Measurements from ENCODE around the gene HDAC3.

Gene HDAC3

GRCh38 chr5:141636413-141637122 lies at the start of gene HDAC3, which contains the start of gene RELL2:
HDAC3 (minus strand) TSS chr5:141636849; CDS start chr5:141636790, 59 bp downstream.
RELL2 (plus strand) TSS chr5:141636997; CDS start chr5:141638226, 1,229 bp downstream.
- Histone ChIP-seq H3K79me2 (ENCODE audit: insufficient read depth, low read length) (peaks cover 46% of the 10 kb centered on the region), H3K9me2 (replicated peaks; ENCODE audit: low read depth, low read length) (no peaks in the 10 kb centered on the region), H4K20me1 (ENCODE audit: insufficient read depth, low read length, poor library complexity, severe bottlenecking) (peaks cover 23% of the 10 kb centered on the region), H3K9ac (ENCODE audit: low read depth, low read length, poor library complexity, severe bottlenecking) (peak within 1 kb of the TSS; percentile 86), H3K4me3 (ENCODE audit: low read length, poor library complexity, severe bottlenecking) (peak within 1 kb of the TSS; percentile 85), H3K4me1 (ENCODE audit: insufficient read depth, low read length, poor library complexity, severe bottlenecking) (peaks cover 43% of the 10 kb centered on the region), H3K27me3 (ENCODE audit: insufficient read depth, low read length, poor library complexity, severe bottlenecking) (no peaks in the 10 kb centered on the region), H3K36me3 (ENCODE audit: insufficient read depth, low read length) (no peaks in the 10 kb centered on the region), H3F3A (ENCODE audit: low read depth) (no peaks in the 10 kb centered on the region), H3K9me3 (ENCODE audit: insufficient read depth, low read depth, low read length) (no peaks in the 10 kb centered on the region), H2AFZ (ENCODE audit: low read length) (peak within 1 kb of the TSS; percentile 87), H3K4me2 (ENCODE audit: low read depth, low read length, poor library complexity, severe bottlenecking) (peak within 1 kb of the TSS; percentile 93)
- TF ChIP-seq CTCF (conservative IDR thresholded peaks at IDR 0.05; ENCODE audit: low read length) (no peak), EZH2phosphoT487 (IDR thresholded peaks at IDR 0.05; ENCODE audit: borderline replicate concordance) (no peak)

- Histone ChIP-seq H3F3A (ENCODE audit: low read depth) (no peaks in the 10 kb centered on the region), H3K4me1 (ENCODE audit: insufficient read depth, low read length, poor library complexity, severe bottlenecking) (peaks cover 21% of the 10 kb centered on the region), H3K36me3 (ENCODE audit: insufficient read depth, low read length) (no peaks in the 10 kb centered on the region), H3K9me2 (replicated peaks; ENCODE audit: low read depth, low read length) (no peaks in the 10 kb centered on the region), H3K4me2 (ENCODE audit: low read depth, low read length, poor library complexity, severe bottlenecking) (no peak overlapping the region), H2AFZ (ENCODE audit: low read length) (no peak overlapping the region), H4K20me1 (ENCODE audit: insufficient read depth, low read length, poor library complexity, severe bottlenecking) (no peaks in the 10 kb centered on the region), H3K27me3 (ENCODE audit: insufficient read depth, low read length, poor library complexity, severe bottlenecking) (no peaks in the 10 kb centered on the region), H3K9me3 (ENCODE audit: insufficient read depth, low read depth, low read length) (no peaks in the 10 kb centered on the region), H3K9ac (ENCODE audit: low read depth, low read length, poor library complexity, severe bottlenecking) (no peak overlapping the region), H3K79me2 (ENCODE audit: insufficient read depth, low read length) (no peaks in the 10 kb centered on the region), H3K4me3 (ENCODE audit: low read length, poor library complexity, severe bottlenecking) (no peak overlapping the region)
- no peak for TF ChIP-seq CTCF (conservative IDR thresholded peaks at IDR 0.05; ENCODE audit: low read length)
- TF ChIP-seq EZH2phosphoT487 (IDR thresholded peaks at IDR 0.05; ENCODE audit: borderline replicate concordance), result no peak
These were observed 48.9 kb upstream of the HDAC3 start for GRCh38 chr5:141685591-141685990.

- H3K9ac ChIP-seq (ENCODE audit: low read depth, low read length, poor library complexity, severe bottlenecking), result peak overlapping the region; percentile 14
- H4K20me1 ChIP-seq (ENCODE audit: insufficient read depth, low read length, poor library complexity, severe bottlenecking), result no peaks in the 10 kb centered on the region
- H3K36me3 ChIP-seq (ENCODE audit: insufficient read depth, low read length), result no peaks in the 10 kb centered on the region
- H3K4me3 ChIP-seq (ENCODE audit: low read length, poor library complexity, severe bottlenecking), result no peak overlapping the region
- peak overlapping the region; percentile 41; the same call in 1 of the 2 replicates for H2AFZ ChIP-seq (ENCODE audit: low read length)
- H3K27me3 ChIP-seq (ENCODE audit: insufficient read depth, low read length, poor library complexity, severe bottlenecking), result no peaks in the 10 kb centered on the region
- H3K79me2 ChIP-seq (ENCODE audit: insufficient read depth, low read length), result no peaks in the 10 kb centered on the region
- H3K4me2 ChIP-seq (ENCODE audit: low read depth, low read length, poor library complexity, severe bottlenecking), result peak overlapping the region; percentile 52
- no peaks in the 10 kb centered on the region for H3K9me2 ChIP-seq (replicated peaks; ENCODE audit: low read depth, low read length)
- H3K9me3 ChIP-seq (ENCODE audit: insufficient read depth, low read depth, low read length), result no peaks in the 10 kb centered on the region
- peaks cover 21% of the 10 kb centered on the region for H3K4me1 ChIP-seq (ENCODE audit: insufficient read depth, low read length, poor library complexity, severe bottlenecking)
- no peaks in the 10 kb centered on the region for H3F3A ChIP-seq (ENCODE audit: low read depth)
- TF ChIP-seq EZH2phosphoT487 (IDR thresholded peaks at IDR 0.05; ENCODE audit: borderline replicate concordance), result no peak
- TF ChIP-seq CTCF (conservative IDR thresholded peaks at IDR 0.05; ENCODE audit: low read length), result no peak
These were observed 47.0 kb upstream of the HDAC3 start for GRCh38 chr5:141683596-141684141.

Measured in Loucy (cell line).